Transverse colon (tissue), 4 donors: ENCODE measurements around the gene IL19.

Source experiments
- EP300 ChIP-seq: sonication (generic); formaldehyde crosslinking; IDR thresholded peaks from one replicate; pipeline ENCODE4 v1.6.1; 2017; ENCODE audit warnings: antibody characterized with exemption, low read depth
- POLR2A ChIP-seq: fragments of 450-650 bp; IDR thresholded peaks from one replicate; pipeline ENCODE4 v1.6.1; 2016; ENCODE audit warnings: antibody characterized with exemption, mild to moderate bottlenecking, moderate library complexity
- POLR2AphosphoS5 ChIP-seq, 3 donors: sonication (generic); formaldehyde crosslinking; IDR thresholded peaks; one replicate each; pipeline ENCODE4 v1.6.1; 2016; ENCODE audit warnings: antibody characterized with exemption in 3 of 3
- TF ChIP-seq, protein P1 (sequence below), 5 experiments: fragments of 200-600 bp in 3 of 5; fragments of 450-650 bp in 2 of 5; sonication (generic) in 3 of 5; IDR thresholded peaks; 1 replicate in 2 of 5; 2 replicates in 3 of 5; pipeline ENCODE4 v1.5.1; 2016 to 2017; ENCODE audit warnings: antibody characterized with exemption in 5 of 5, inconsistent platforms in 3 of 5, mild to moderate bottlenecking in 2 of 5, moderate library complexity in 1 of 5

DNA sequence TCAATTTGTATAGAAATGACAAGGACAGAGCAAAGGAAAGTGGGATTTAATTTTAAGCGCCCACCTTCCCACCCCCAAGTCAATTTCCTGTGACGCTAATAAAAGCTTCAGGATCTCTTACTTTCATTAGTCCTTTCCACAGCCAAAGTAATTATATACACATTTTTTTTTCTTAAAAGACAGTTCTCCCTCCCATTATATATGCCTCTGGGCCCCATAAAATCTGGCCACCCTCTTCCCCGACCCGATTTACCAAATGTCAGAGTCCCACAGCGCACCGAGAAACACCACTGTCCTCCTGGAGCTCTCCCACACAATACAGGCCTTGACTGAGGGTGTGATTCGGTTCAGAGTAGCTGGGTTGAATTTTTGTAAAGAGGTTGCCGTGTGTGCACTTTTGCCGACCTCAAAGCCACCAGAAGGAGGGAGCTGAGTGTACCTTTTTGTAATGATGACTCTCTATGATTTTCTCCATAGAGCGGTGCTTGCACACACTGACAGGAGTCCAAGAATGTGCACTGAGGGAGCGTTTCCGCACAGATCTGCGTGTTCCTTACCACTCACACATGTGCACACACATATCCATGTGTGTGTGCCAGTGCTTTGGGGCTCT lies 27.9 kb downstream of the IL19 start:
- TF ChIP-seq POLR2A = no peak
- TF ChIP-seq, protein P1, sequence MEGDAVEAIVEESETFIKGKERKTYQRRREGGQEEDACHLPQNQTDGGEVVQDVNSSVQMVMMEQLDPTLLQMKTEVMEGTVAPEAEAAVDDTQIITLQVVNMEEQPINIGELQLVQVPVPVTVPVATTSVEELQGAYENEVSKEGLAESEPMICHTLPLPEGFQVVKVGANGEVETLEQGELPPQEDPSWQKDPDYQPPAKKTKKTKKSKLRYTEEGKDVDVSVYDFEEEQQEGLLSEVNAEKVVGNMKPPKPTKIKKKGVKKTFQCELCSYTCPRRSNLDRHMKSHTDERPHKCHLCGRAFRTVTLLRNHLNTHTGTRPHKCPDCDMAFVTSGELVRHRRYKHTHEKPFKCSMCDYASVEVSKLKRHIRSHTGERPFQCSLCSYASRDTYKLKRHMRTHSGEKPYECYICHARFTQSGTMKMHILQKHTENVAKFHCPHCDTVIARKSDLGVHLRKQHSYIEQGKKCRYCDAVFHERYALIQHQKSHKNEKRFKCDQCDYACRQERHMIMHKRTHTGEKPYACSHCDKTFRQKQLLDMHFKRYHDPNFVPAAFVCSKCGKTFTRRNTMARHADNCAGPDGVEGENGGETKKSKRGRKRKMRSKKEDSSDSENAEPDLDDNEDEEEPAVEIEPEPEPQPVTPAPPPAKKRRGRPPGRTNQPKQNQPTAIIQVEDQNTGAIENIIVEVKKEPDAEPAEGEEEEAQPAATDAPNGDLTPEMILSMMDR (IDR thresholded peaks at IDR 0.05) = peak in 1 of 5 experiments; percentile 2
- TF ChIP-seq EP300 = no peak
- TF ChIP-seq POLR2AphosphoS5 (IDR thresholded peaks at IDR 0.05) = no peak
